NCI-H1694 treated with DMSO at 0.1 percent for 48 hours (cell line): ENCODE results near the gene OSBPL9.

Source experiments
- DNase-seq: peaks from one replicate; lab custom pipeline; 2025; lab: John Stamatoyannopoulos, UW

OSBPL9 gene

GRCh38 chr1:51735746-51736254, 118.9 kb downstream of the OSBPL9 start:
- DNase-seq: no peak

- DNase-seq: no peak
These were observed 119.8 kb downstream of the OSBPL9 start for GRCh38 chr1:51736702-51737101.

GRCh38 chr1:51738681-51739080, 121.8 kb downstream of the OSBPL9 start:
- DNase-seq: no peak

GRCh38 chr1:51740652-51741051, 123.8 kb downstream of the OSBPL9 start:
- no peak for DNase-seq

GRCh38 chr1:51741121-51741681, 124.3 kb downstream of the OSBPL9 start:
- DNase-seq: no peak

GRCh38 chr1:51744506-51745303, 127.8 kb downstream of the OSBPL9 start:
- no peak for DNase-seq

GRCh38 chr1:51745304-51745570, 128.3 kb downstream of the OSBPL9 start:
- no peak for DNase-seq

- DNase-seq: no peak
These were observed 132.3 kb downstream of the OSBPL9 start for GRCh38 chr1:51749151-51749550.

- no peak for DNase-seq
These were observed 133.3 kb downstream of the OSBPL9 start for GRCh38 chr1:51750218-51750617.

GRCh38 chr1:51750729-51751128, 133.8 kb downstream of the OSBPL9 start:
- DNase-seq: no peak

- no peak for DNase-seq
These were observed 135.4 kb downstream of the OSBPL9 start for GRCh38 chr1:51752073-51752948.

- DNase-seq: no peak
These were observed 137.1 kb downstream of the OSBPL9 start for GRCh38 chr1:51753969-51754368.

GRCh38 chr1:51754666-51755065, 137.8 kb downstream of the OSBPL9 start:
- no peak for DNase-seq

GRCh38 chr1:51755437-51755836, 138.5 kb downstream of the OSBPL9 start:
- no peak for DNase-seq

- no peak for DNase-seq
These were observed 139.4 kb downstream of the OSBPL9 start for GRCh38 chr1:51756290-51756689.

GRCh38 chr1:51758310-51758709, 141.4 kb downstream of the OSBPL9 start:
- DNase-seq: no peak

GRCh38 chr1:51760872-51761271, 144.0 kb downstream of the OSBPL9 start:
- no peak for DNase-seq

GRCh38 chr1:51761351-51761750, 144.5 kb downstream of the OSBPL9 start:
- no peak for DNase-seq

- peak; percentile 68 for DNase-seq
These were observed 152.2 kb downstream of the OSBPL9 start for GRCh38 chr1:51768971-51769588.

GRCh38 chr1:51776408-51776807, 159.5 kb downstream of the OSBPL9 start:
- no peak for DNase-seq

GRCh38 chr1:51780927-51781326, 164.0 kb downstream of the OSBPL9 start:
- DNase-seq: no peak

- DNase-seq: no peak
These were observed 168.1 kb downstream of the OSBPL9 start for GRCh38 chr1:51784997-51785421.
